Mesothelial cell of epicardium (in vitro differentiated cells): ENCODE measurements around the gene GATC. TPM values are rescaled to one million over a fixed set of nuclear protein-coding genes. Genes with fewer than 3 reads are reported as not detected.
A peak's percentile ranks its signal among the peaks of the same experiment; 100 is the strongest.

Source experiments
- DNase-seq, 2 experiments: peaks; one replicate each; pipeline ENCODE4 v3.0.0; 2021; ENCODE audit warnings: low spot score in 2 of 2; ENCODE audit not compliant: unreplicated experiment in 2 of 2
- H3K27ac Mint-ChIP-seq: 2 replicates; pipeline ENCODE4 v1.8.0; 2021; ENCODE audit warnings: mixed read lengths
- H3K27me3 Mint-ChIP-seq: 2 replicates; pipeline ENCODE4 v1.8.0; 2021; ENCODE audit warnings: low read depth, mixed read lengths
- H3K36me3 Mint-ChIP-seq: 2 replicates; pipeline ENCODE4 v1.8.0; 2021; ENCODE audit warnings: mixed read lengths
- H3K4me1 Mint-ChIP-seq: 2 replicates; pipeline ENCODE4 v1.8.0; 2021; ENCODE audit warnings: mixed read lengths
- H3K4me3 Mint-ChIP-seq: 2 replicates; pipeline ENCODE4 v1.8.0; 2021; ENCODE audit warnings: mild to moderate bottlenecking, moderate library complexity, mixed read lengths
- H3K9me3 Mint-ChIP-seq: 2 replicates; pipeline ENCODE4 v1.8.0; 2021; ENCODE audit warnings: mixed read lengths
- total RNA-seq: library from RNA; stranded (reverse); gene quantifications from 3 replicates; pipeline ENCODE4 v1.2.1, GENCODE V29; 2021
- TF ChIP-seq, protein P1 (sequence below): fragments of 200-600 bp; sonication (generic); IDR thresholded peaks from one replicate; pipeline ENCODE4 v1.5.0; 2021; ENCODE audit warnings: antibody characterized with exemption; ENCODE audit not compliant: unreplicated experiment

The GATC gene
- total RNA-seq, 1 donor from 2014 or later = 30.8 TPM

DNA sequence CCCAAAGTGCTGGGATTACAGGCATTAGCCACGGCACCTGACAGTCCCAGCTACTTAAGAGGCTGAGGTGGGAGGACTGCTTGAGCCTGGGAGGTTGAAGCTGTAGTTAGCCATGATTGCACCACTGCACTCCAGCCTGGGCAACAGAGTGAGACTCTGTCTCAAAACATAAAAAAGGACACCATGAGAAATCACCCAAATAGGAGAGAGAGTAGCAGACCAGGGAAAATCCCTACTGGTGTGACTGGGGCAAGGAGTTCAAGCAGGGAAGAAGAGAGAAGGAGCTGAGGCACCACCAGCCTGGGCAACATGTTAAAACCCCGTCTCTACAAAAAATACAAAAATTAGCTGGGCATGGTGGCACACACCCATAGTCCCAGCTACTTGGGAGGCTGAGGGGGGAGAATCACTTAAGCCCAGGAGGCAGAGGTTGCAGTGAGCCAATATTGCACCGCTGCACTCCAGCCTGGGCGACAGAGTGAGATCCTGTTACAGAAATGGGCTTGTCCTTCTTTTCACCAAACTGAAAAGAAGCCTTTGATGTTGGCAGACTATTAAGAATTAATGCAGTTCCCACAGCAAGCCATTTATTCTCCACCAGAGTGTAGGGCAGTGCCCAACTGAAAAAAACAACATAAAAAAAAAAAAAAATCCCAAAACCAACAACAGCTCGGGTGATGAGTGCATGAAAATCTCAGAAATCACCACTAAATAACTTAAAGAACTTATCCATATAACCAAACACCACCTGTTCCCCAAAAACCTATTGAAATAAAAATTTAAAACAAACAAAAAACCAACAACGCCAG is 27.8 kb downstream of the GATC start:
- no peaks in the 10 kb centered on the region for H3K27me3 Mint-ChIP-seq
- H3K4me1 Mint-ChIP-seq = peaks cover 41% of the 10 kb centered on the region
- no peak overlapping the region for H3K4me3 Mint-ChIP-seq
- TF ChIP-seq, protein P1, sequence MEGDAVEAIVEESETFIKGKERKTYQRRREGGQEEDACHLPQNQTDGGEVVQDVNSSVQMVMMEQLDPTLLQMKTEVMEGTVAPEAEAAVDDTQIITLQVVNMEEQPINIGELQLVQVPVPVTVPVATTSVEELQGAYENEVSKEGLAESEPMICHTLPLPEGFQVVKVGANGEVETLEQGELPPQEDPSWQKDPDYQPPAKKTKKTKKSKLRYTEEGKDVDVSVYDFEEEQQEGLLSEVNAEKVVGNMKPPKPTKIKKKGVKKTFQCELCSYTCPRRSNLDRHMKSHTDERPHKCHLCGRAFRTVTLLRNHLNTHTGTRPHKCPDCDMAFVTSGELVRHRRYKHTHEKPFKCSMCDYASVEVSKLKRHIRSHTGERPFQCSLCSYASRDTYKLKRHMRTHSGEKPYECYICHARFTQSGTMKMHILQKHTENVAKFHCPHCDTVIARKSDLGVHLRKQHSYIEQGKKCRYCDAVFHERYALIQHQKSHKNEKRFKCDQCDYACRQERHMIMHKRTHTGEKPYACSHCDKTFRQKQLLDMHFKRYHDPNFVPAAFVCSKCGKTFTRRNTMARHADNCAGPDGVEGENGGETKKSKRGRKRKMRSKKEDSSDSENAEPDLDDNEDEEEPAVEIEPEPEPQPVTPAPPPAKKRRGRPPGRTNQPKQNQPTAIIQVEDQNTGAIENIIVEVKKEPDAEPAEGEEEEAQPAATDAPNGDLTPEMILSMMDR = no peak
- peak overlapping the region; percentile 89 for H3K27ac Mint-ChIP-seq
- no peak for DNase-seq
- no peaks in the 10 kb centered on the region for H3K36me3 Mint-ChIP-seq
- no peaks in the 10 kb centered on the region for H3K9me3 Mint-ChIP-seq

DNA sequence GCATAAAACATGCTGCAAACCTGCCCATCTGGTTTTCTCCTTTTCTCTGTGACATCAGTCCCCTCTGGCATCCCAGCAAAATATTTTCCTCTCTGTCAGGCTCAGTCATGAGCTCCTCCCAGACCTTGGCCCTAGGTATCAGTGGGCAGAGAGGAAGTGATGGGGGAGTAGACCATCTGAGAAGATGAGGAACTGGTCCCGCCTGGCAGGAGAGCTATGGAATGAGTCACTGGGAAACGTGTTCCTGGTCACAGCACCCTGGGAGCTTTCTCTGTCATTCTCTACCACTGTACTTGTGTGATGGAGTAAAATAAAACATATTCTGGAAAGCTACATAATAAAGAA is 28.3 kb downstream of the GATC start:
- Mint-ChIP-seq H3K4me1 (peaks cover 41% of the 10 kb centered on the region), H3K27ac (peak overlapping the region; percentile 89), H3K36me3 (no peaks in the 10 kb centered on the region), H3K9me3 (no peaks in the 10 kb centered on the region), H3K27me3 (no peaks in the 10 kb centered on the region), H3K4me3 (no peak overlapping the region)
- TF ChIP-seq, protein P1 = no peak
- DNase-seq = peak in 1 of 2 experiments; percentile 41

DNA sequence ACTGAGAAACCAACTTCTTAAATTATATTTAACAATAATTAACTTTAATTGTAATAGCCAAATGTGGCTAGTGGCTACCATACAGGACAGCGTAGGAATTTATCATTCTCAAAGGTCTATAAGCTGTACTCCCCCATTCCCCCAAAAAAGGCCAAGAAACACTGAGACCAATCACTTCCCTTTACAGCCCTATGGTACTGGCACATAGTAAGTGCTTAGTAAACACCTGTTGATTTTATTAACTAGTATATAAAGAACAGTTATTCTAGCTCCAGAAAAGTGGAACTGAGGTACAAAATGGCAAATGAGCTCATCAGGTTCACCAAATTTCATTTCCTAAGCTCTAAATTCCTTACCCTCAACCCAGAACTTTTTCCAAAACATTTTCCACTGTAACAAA is 29.4 kb downstream of the GATC start:
- H3K27ac Mint-ChIP-seq = peak overlapping the region; percentile 64
- H3K27me3 Mint-ChIP-seq = no peaks in the 10 kb centered on the region
- no peak overlapping the region for H3K4me3 Mint-ChIP-seq
- no peaks in the 10 kb centered on the region for H3K36me3 Mint-ChIP-seq
- no peaks in the 10 kb centered on the region for H3K9me3 Mint-ChIP-seq
- no peak for DNase-seq
- TF ChIP-seq, protein P1 = no peak
- peaks cover 37% of the 10 kb centered on the region for H3K4me1 Mint-ChIP-seq

DNA sequence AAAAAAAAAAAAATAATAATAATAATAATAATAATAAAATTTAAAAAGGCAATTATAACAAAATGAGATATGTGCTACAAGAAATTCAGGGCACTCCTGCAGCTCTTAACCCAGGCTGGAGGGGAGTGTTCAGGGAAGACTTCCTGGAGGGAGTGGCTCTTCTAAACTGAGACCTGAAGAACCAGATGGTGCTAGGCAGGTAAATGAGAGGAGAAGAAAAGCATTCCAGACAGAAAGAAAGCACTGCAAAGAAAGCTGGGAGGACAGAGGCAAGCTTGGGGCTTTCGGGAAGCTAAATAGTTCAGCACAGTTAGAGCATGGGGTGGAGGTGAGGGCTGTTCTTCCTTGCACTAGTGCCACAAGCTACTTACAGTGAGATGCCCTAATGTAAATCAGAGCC is 33.2 kb downstream of the GATC start:
- peaks cover 15% of the 10 kb centered on the region for H3K4me1 Mint-ChIP-seq
- TF ChIP-seq, protein P1 = no peak
- H3K9me3 Mint-ChIP-seq = no peaks in the 10 kb centered on the region
- DNase-seq = no peak
- no peaks in the 10 kb centered on the region for H3K27me3 Mint-ChIP-seq
- no peak overlapping the region for H3K4me3 Mint-ChIP-seq
- peaks cover 9% of the 10 kb centered on the region for H3K36me3 Mint-ChIP-seq
- no peak overlapping the region for H3K27ac Mint-ChIP-seq

DNA sequence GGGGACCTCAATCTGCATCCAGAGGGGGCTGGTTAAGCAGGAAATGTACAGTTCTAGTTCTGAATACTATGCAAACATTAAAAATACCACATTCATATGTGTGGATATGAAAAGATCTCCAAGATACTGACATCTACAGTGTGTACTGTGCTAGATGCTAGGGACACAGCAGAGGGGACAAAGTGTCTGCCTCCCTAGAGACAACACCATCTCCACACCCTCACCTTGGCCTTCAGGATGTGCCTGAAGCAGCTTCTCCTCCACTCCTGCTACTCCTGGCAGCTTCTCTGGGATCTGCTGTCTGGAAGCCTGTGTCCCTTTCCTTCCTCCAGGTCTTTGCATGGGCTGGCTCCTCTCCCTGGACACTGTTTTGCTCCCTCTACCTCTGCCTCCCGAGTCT is 34.0 kb downstream of the GATC start:
- H3K27ac Mint-ChIP-seq = peak overlapping the region; percentile 7
- H3K27me3 Mint-ChIP-seq = no peaks in the 10 kb centered on the region
- TF ChIP-seq, protein P1 = no peak
- no peaks in the 10 kb centered on the region for H3K9me3 Mint-ChIP-seq
- peaks cover 9% of the 10 kb centered on the region for H3K4me1 Mint-ChIP-seq
- no peak for DNase-seq
- H3K36me3 Mint-ChIP-seq = peaks cover 9% of the 10 kb centered on the region
- H3K4me3 Mint-ChIP-seq = no peak overlapping the region
